PC-9 (cell line): ENCODE data around the gene RPTOR.

Experiments
- CTCF ChIP-seq: fragments of 200-600 bp; sonication (generic); conservative IDR thresholded peaks from 2 replicates; pipeline ENCODE4 v1.6.1; 2017; ENCODE audit warnings: mixed run types, antibody characterized with exemption, mild to moderate bottlenecking, moderate library complexity
- EZH2 ChIP-seq: fragments of 200-600 bp; sonication (generic); IDR thresholded peaks from 2 replicates; pipeline ENCODE4 v1.8.0; 2017; ENCODE audit warnings: antibody characterized with exemption, low read depth

- TF ChIP-seq CTCF: no peak
- no peak for TF ChIP-seq EZH2
Observed at GRCh38 chr17:80520810-80521455, 23.7 kb upstream of the RPTOR start.
